GM12878 (cell line): Measurements from ENCODE around the gene SOBP. TPM values are rescaled to one million over a fixed set of nuclear protein-coding genes. Genes with fewer than 3 reads are reported as not detected.

Experiments used
- CBX5 ChIP-seq: sonication (generic); IDR thresholded peaks from 2 replicates; pipeline ENCODE4 v1.6.1; 2016; ENCODE audit warnings: low read depth, moderate library complexity, mild to moderate bottlenecking, inconsistent platforms
- CHD1 ChIP-seq: IDR thresholded peaks from 2 replicates; pipeline ENCODE4 v1.6.1; 2012; ENCODE audit warnings: low read depth, low read length, improper control_type of control experiment
- CREB1 ChIP-seq: IDR thresholded peaks from 2 replicates; pipeline ENCODE4 v1.6.1; 2012; ENCODE audit warnings: low read depth, mild to moderate bottlenecking, inconsistent platforms
- EP300 ChIP-seq, 2 experiments: fragments of 150-350 bp in 1 of 2; IDR thresholded peaks; 2 replicates each; pipeline ENCODE4 v1.6.1; 2011 to 2012; ENCODE audit warnings: low read depth in 2 of 2, low read length in 2 of 2, borderline replicate concordance in 1 of 2, improper control_type of control experiment in 1 of 2, inconsistent platforms in 1 of 2; ENCODE audit not compliant: control insufficient read depth in 1 of 2
- ETV6 ChIP-seq, 2 experiments: fragments of 450-650 bp in 1 of 2; IDR thresholded peaks in 1 of 2; conservative IDR thresholded peaks in 1 of 2; 2 replicates each; pipeline ENCODE4 v1.6.1; 2014; ENCODE audit warnings: antibody characterized with exemption in 1 of 2, borderline replicate concordance in 1 of 2, low read depth in 1 of 2, mild to moderate bottlenecking in 1 of 2, moderate library complexity in 1 of 2
- KDM1A ChIP-seq: fragments of 200-600 bp; sonication (generic); IDR thresholded peaks from 2 replicates; pipeline ENCODE4 v1.6.1; 2016; ENCODE audit warnings: borderline replicate concordance
- MEF2B ChIP-seq: fragments of 450-650 bp; IDR thresholded peaks from 2 replicates; pipeline ENCODE4 v1.6.1; 2018; ENCODE audit warnings: mild to moderate bottlenecking, moderate library complexity; ENCODE audit not compliant: partially characterized antibody, poor library complexity, severe bottlenecking
- MTA2 ChIP-seq: fragments of 450-650 bp; IDR thresholded peaks from 2 replicates; pipeline ENCODE4 v1.6.1; 2016; ENCODE audit warnings: low read depth, mild to moderate bottlenecking, moderate library complexity
- NR2C1 ChIP-seq: fragments of 450-650 bp; IDR thresholded peaks from 2 replicates; pipeline ENCODE4 v1.6.1; 2017; ENCODE audit warnings: antibody characterized with exemption, mild to moderate bottlenecking, moderate library complexity
- RELA ChIP-seq: fragments of 450-650 bp; IDR thresholded peaks from 2 replicates; pipeline ENCODE4 v1.8.0; 2014; ENCODE audit warnings: borderline replicate concordance; ENCODE audit not compliant: partially characterized antibody
- SIN3A ChIP-seq: IDR thresholded peaks from 2 replicates; pipeline ENCODE4 v1.6.1; 2012; ENCODE audit warnings: low read depth, low read length, improper control_type of control experiment
- SREBF1 ChIP-seq: IDR thresholded peaks from 2 replicates; pipeline ENCODE4 v1.6.1; 2012; ENCODE audit warnings: mild to moderate bottlenecking, low read length
- SREBF2 ChIP-seq: IDR thresholded peaks from 2 replicates; pipeline ENCODE4 v1.6.1; 2012; ENCODE audit warnings: mild to moderate bottlenecking, low read length
- STAT3 ChIP-seq: IDR thresholded peaks from 2 replicates; pipeline ENCODE4 v1.6.1; 2011; ENCODE audit warnings: low read depth, low read length, improper control_type of control experiment
- TAF1 ChIP-seq: IDR thresholded peaks from 2 replicates; pipeline ENCODE4 v1.6.1; 2011; ENCODE audit warnings: mild to moderate bottlenecking, low read depth, low read length, borderline replicate concordance
- ZNF274 ChIP-seq: IDR thresholded peaks from one replicate; pipeline ENCODE4 v1.8.0; 2011; ENCODE audit not compliant: insufficient read length, insufficient read depth
- polyA plus RNA-seq, 11 experiments: library from polyadenylated mRNA; depleted of rRNA in 4 of 11; unstranded in 6 of 11; stranded (reverse) in 5 of 11; fragments of >200 nt; fragmentation: Nextera tagmentation in 4 of 11; fragmentation: Illumina TruSeq in 1 of 11; extraction: Ambion mirVana in 4 of 11; extraction: Trizol in 1 of 11; gene quantifications; 1 replicate in 1 of 11; 2 replicates in 10 of 11; pipeline versions ENCODE4 v1.2.1 to v1.2.3, GENCODE V29; 2011 to 2016; ENCODE audit warnings: inconsistent platforms in 2 of 11, missing spikeins in 2 of 11, low read depth in 1 of 11
- total RNA-seq, 4 experiments: library from RNA; depleted of rRNA in 3 of 4; stranded (reverse); fragments of >200 nt in 3 of 4; fragmentation: Illumina TruSeq in 1 of 4; extraction: Trizol in 1 of 4; gene quantifications; 2 replicates each; pipeline versions ENCODE4 v1.2.1 to v1.2.3, GENCODE V29; 2013 to 2021
- TF ChIP-seq, protein P1 (sequence below): fragments of 450-650 bp; IDR thresholded peaks from 2 replicates; pipeline ENCODE4 v1.6.1; 2017; ENCODE audit warnings: low read depth, mild to moderate bottlenecking, moderate library complexity
- TF ChIP-seq, protein P2 (sequence below): fragments of 150-350 bp; IDR thresholded peaks from 2 replicates; pipeline ENCODE4 v1.6.1; 2016; ENCODE audit warnings: low read depth, low read length
- TF ChIP-seq, protein P3 (sequence below): fragments of 450-650 bp; IDR thresholded peaks from 2 replicates; pipeline ENCODE4 v1.6.1; 2014; ENCODE audit warnings: mild to moderate bottlenecking
- TF ChIP-seq, protein P4 (sequence below): fragments of 450-650 bp; IDR thresholded peaks from 2 replicates; pipeline ENCODE4 v1.6.1; 2018; ENCODE audit warnings: mild to moderate bottlenecking, low read depth, moderate library complexity; ENCODE audit not compliant: partially characterized antibody

The SOBP gene
- total and polyA plus RNA-seq, 10 of the 15 experiments (the other 5 are each of a cell fraction or from before 2014, with no cell fraction given), result 0.49 to 1.9 (median 0.78) TPM

DNA sequence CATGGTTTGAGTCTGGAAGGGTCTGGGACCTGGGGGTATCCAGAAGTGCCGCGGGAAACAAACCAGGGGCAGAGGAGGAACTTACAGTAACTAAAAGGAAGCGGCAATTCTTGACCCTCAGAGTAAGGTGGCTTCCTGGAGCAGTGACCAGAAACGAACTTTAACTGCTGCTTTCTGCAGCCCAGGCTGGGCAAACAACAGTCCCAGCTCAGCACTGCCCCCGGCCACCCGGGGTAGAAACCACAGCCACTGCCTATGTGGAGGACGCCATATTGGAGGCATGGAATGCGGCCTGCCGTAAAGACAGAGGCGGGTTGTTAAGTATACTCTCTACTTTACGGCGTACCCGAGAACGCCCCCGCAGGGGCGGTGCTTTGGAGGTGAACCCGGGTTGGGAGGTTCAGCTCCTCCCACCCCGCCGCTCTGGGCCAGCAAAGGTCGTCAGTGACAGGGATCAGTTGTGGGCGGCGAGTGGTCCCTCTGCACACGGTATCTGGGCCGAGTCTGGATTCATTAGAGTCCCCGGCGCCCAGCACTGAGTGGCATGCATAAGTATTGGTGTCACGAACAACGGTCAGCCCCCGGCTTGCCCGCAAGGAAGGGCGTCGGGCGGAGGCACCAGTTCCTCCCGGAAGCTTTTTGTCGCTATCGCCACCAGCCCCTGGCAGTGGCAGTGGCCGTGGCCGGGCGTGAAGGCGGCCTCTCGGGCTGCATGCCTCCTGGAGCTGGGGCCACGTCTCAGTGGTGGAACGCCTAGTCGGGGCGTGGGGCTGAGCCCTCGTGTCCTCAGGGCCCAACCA lies 30.4 kb upstream of the SOBP start, which contains the start of gene PDSS2 (continued):
- TF ChIP-seq TAF1 (peak; percentile 90), STAT3 (no peak), SIN3A (peak; percentile 84; the same call in 1 of the 2 replicates), EP300 (IDR thresholded peaks at IDR 0.05; ENCODE audit: borderline replicate concordance in 1 of 2, control insufficient read depth in 1 of 2, low read depth in 2 of 2, low read length in 2 of 2) (no peak), NR2C1 (peak; percentile 88), SREBF1 (no peak), ZNF274 (no peak), CBX5 (no peak; the same call in 1 of the 2 replicates), ETV6 (conservative IDR thresholded peaks at IDR 0.05 in 1 of 2, IDR thresholded peaks at IDR 0.05 in 1 of 2; ENCODE audit: borderline replicate concordance in 1 of 2, low read depth in 1 of 2) (0 out of 4 replicates have a peak, but pooled peaks of 1 of the 2 experiments have one; percentile 24), MEF2B (peak; percentile 10), MTA2 (peak; percentile 58; the same call in 1 of the 2 replicates), RELA (no peak), KDM1A (no peak), CREB1 (peak; percentile 76), CHD1 (no peak), SREBF2 (no peak)
- TF ChIP-seq, protein P1, sequence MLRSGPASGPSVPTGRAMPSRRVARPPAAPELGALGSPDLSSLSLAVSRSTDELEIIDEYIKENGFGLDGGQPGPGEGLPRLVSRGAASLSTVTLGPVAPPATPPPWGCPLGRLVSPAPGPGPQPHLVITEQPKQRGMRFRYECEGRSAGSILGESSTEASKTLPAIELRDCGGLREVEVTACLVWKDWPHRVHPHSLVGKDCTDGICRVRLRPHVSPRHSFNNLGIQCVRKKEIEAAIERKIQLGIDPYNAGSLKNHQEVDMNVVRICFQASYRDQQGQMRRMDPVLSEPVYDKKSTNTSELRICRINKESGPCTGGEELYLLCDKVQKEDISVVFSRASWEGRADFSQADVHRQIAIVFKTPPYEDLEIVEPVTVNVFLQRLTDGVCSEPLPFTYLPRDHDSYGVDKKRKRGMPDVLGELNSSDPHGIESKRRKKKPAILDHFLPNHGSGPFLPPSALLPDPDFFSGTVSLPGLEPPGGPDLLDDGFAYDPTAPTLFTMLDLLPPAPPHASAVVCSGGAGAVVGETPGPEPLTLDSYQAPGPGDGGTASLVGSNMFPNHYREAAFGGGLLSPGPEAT, result peak; percentile 32; the same call in 1 of the 2 replicates
- TF ChIP-seq, protein P2, sequence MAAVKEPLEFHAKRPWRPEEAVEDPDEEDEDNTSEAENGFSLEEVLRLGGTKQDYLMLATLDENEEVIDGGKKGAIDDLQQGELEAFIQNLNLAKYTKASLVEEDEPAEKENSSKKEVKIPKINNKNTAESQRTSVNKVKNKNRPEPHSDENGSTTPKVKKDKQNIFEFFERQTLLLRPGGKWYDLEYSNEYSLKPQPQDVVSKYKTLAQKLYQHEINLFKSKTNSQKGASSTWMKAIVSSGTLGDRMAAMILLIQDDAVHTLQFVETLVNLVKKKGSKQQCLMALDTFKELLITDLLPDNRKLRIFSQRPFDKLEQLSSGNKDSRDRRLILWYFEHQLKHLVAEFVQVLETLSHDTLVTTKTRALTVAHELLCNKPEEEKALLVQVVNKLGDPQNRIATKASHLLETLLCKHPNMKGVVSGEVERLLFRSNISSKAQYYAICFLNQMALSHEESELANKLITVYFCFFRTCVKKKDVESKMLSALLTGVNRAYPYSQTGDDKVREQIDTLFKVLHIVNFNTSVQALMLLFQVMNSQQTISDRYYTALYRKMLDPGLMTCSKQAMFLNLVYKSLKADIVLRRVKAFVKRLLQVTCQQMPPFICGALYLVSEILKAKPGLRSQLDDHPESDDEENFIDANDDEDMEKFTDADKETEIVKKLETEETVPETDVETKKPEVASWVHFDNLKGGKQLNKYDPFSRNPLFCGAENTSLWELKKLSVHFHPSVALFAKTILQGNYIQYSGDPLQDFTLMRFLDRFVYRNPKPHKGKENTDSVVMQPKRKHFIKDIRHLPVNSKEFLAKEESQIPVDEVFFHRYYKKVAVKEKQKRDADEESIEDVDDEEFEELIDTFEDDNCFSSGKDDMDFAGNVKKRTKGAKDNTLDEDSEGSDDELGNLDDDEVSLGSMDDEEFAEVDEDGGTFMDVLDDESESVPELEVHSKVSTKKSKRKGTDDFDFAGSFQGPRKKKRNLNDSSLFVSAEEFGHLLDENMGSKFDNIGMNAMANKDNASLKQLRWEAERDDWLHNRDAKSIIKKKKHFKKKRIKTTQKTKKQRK, result no peak
- TF ChIP-seq, protein P3, sequence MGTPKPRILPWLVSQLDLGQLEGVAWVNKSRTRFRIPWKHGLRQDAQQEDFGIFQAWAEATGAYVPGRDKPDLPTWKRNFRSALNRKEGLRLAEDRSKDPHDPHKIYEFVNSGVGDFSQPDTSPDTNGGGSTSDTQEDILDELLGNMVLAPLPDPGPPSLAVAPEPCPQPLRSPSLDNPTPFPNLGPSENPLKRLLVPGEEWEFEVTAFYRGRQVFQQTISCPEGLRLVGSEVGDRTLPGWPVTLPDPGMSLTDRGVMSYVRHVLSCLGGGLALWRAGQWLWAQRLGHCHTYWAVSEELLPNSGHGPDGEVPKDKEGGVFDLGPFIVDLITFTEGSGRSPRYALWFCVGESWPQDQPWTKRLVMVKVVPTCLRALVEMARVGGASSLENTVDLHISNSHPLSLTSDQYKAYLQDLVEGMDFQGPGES, result no peak
- TF ChIP-seq, protein P4, sequence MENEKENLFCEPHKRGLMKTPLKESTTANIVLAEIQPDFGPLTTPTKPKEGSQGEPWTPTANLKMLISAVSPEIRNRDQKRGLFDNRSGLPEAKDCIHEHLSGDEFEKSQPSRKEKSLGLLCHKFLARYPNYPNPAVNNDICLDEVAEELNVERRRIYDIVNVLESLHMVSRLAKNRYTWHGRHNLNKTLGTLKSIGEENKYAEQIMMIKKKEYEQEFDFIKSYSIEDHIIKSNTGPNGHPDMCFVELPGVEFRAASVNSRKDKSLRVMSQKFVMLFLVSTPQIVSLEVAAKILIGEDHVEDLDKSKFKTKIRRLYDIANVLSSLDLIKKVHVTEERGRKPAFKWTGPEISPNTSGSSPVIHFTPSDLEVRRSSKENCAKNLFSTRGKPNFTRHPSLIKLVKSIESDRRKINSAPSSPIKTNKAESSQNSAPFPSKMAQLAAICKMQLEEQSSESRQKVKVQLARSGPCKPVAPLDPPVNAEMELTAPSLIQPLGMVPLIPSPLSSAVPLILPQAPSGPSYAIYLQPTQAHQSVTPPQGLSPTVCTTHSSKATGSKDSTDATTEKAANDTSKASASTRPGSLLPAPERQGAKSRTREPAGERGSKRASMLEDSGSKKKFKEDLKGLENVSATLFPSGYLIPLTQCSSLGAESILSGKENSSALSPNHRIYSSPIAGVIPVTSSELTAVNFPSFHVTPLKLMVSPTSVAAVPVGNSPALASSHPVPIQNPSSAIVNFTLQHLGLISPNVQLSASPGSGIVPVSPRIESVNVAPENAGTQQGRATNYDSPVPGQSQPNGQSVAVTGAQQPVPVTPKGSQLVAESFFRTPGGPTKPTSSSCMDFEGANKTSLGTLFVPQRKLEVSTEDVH, result peak; percentile 65
